GM12801 (cell line): Measurements from ENCODE around the gene CAPN1.

ENCODE experiments used
- TF ChIP-seq, protein P1 (sequence below): IDR thresholded peaks from one replicate; pipeline ENCODE4 v1.5.1; 2011; ENCODE audit warnings: control low read depth; ENCODE audit not compliant: insufficient read length; ENCODE audit errors: extremely low read depth

The CAPN1 gene

DNA sequence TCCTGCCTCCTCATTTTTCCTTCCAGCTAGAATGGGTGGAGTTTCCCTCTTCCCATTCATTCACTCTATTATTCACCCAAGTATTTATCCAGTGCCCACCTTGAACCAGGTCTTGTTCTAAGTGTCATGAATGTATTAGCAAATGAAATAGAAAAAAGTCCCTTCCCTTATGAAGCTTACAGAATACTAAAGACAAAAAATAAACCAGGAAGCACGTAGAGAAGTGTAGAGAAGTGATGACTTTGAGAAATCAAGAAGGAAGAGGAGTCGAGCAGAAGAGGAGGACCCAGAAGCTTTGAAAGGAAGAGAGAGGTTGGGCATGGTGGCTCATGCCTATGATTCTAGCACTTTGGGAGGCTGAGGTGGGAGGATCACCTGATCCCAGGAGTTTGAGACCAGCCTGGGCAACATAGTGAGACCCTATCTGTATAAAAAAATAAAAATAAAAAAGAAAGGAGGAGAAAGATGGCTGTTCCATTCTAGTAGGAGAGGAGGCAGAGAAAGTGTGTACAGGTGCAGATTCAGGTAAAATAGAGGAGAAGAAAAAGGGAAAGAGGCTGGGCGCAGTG is 30.3 kb upstream of the CAPN1 start:
- TF ChIP-seq, protein P1, sequence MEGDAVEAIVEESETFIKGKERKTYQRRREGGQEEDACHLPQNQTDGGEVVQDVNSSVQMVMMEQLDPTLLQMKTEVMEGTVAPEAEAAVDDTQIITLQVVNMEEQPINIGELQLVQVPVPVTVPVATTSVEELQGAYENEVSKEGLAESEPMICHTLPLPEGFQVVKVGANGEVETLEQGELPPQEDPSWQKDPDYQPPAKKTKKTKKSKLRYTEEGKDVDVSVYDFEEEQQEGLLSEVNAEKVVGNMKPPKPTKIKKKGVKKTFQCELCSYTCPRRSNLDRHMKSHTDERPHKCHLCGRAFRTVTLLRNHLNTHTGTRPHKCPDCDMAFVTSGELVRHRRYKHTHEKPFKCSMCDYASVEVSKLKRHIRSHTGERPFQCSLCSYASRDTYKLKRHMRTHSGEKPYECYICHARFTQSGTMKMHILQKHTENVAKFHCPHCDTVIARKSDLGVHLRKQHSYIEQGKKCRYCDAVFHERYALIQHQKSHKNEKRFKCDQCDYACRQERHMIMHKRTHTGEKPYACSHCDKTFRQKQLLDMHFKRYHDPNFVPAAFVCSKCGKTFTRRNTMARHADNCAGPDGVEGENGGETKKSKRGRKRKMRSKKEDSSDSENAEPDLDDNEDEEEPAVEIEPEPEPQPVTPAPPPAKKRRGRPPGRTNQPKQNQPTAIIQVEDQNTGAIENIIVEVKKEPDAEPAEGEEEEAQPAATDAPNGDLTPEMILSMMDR = no peak

DNA sequence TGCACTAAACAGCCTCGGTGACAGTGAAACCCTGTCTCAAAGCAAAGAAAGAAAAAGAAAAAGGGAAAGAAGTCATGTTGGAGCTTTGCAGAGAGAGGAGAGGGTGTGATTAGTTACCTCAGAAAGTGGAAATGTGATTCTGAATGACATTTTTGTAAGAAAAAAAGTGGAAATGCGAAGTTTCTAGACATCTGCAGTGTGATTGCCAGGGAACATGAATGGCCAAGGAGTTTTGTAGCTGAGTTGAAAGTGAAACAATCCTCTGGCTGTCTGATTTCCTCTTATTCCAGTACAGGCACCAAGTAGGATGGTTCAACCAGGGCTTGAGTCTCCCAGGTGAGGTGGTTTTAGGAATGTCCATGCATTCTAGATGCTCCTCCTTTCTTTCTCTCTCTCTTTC is 29.6 kb upstream of the CAPN1 start:
- TF ChIP-seq, protein P1 = no peak

DNA sequence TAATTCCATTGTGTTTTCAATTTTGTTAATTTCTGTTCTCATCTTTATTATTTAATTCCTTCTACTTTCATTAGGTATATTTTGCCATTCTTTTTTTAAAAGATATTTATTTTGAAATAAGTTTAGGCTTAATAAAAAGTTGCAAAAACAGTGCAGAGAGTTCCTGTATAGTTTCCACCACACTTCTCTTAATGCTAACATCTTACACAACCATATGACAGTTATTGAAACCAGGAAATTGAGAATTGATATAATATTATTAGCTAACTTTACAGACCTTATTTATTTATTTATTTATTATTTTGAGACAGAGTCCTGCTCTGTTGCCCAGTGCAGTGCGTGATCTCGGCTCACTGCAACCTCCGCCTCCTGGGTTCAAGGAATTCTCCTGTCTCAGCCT is 25.5 kb upstream of the CAPN1 start:
- TF ChIP-seq, protein P1 = no peak

DNA sequence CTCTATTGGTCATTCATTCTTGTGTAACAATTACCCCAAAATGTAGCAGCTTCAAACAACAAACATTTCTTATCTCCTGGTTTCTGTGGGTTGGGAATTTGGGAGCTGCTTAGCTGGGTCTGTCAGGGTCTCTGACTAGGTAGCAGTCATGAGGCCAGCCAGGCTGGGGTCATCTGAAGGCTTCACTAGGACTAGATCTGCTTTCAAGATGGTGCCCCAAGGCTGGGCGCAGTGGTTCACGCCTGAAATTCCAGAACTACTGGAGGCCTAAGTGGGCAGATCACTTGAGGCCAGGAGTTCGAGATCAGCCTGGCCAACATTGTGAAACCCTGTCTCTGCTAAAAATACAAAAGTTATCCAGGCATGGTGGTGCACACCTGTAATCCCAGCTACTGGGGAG is 24.8 kb upstream of the CAPN1 start:
- TF ChIP-seq, protein P1 = no peak

DNA sequence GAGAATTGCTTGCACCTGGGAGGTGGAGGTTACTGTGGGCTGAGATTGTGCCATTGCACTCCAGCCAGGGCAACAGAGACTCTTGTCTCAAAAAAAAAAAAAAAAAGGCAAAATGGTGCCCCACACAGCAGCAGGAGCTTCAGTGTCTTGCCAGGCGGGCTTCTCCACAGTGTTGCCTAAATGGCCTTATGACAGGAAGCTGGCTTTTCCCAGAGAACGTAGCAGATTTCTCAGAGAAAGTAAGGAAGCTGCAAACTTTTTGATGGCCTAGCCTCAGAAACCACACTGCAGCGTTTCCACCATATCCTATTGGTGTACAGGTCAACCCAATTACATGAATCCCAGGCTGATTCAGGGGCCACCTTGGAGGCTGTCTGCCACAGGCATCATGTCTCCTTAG is 24.4 kb upstream of the CAPN1 start:
- TF ChIP-seq, protein P1 = no peak

DNA sequence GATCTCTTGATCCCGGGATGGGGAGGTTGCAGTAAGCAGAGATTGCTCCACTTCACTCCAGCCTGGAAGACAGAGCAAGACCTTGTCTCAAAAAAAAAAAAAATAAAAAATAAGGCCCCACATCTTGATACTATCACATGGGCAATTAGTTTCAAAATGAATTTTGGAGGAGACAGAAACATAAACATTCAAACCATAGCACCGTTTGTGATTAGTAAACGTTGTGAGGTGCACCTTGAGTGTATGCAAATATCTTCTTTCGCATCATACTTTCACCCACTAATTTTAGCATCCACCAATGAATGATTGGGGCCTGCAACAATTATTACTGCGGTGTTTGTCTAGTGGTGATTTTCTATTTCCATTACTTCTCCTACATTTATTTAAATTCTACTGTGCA is 22.7 kb upstream of the CAPN1 start:
- TF ChIP-seq, protein P1 = no peak

DNA sequence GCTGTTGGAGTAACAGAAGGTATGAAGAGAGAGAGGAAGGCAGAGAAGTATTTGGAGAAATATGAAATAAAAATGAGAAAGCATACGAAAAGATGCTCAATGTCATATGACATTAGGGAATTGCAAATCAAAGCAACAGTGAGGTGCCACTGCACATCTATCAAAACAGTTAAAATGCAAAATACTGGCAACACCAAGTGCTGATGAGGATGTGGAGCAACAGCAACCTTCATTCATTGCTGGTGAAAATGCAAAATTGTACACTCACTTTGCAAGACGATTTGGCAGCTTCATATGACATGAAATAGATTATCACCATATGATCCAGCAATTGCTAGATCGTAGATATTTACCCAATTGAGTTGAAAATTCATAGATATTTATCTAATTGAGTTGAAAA is 21.1 kb upstream of the CAPN1 start:
- TF ChIP-seq, protein P1 = no peak

DNA sequence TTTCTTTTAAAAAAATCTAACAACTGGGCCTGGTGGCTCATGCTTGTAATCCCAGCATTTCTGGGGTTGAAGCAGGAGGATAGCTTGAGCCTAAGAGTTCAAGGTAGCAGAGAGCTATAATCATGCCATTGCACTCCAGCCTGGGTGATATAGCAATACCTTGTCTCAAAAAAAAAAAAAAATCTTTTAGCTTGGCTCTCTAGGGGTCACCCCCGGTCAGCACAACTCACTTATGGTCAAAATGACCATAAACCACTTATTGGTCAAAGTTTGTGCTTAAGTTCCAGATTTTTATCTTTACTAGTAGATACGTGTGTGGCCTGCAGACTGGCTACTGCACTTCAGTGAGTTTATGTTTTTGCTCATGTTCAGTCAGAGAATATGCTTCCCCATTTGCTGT is 18.0 kb upstream of the CAPN1 start:
- TF ChIP-seq, protein P1 = no peak
